Mesothelial cell of epicardium (in vitro differentiated cells): ENCODE measurements around the gene SLC4A3. TPM values are rescaled to one million over a fixed set of nuclear protein-coding genes. Genes with fewer than 3 reads are reported as not detected.
"Not testable (repeated sequence)": the region's sequence is repeated elsewhere in the genome, so short reads cannot be mapped to it uniquely, and the experiment has no call there.

Source experiments
- DNase-seq, 2 experiments: peaks; one replicate each; pipeline ENCODE4 v3.0.0; 2021; ENCODE audit warnings: low spot score in 2 of 2; ENCODE audit not compliant: unreplicated experiment in 2 of 2
- H3K27ac Mint-ChIP-seq: 2 replicates; pipeline ENCODE4 v1.8.0; 2021; ENCODE audit warnings: mixed read lengths
- H3K27me3 Mint-ChIP-seq: 2 replicates; pipeline ENCODE4 v1.8.0; 2021; ENCODE audit warnings: low read depth, mixed read lengths
- H3K36me3 Mint-ChIP-seq: 2 replicates; pipeline ENCODE4 v1.8.0; 2021; ENCODE audit warnings: mixed read lengths
- H3K4me1 Mint-ChIP-seq: 2 replicates; pipeline ENCODE4 v1.8.0; 2021; ENCODE audit warnings: mixed read lengths
- H3K4me3 Mint-ChIP-seq: 2 replicates; pipeline ENCODE4 v1.8.0; 2021; ENCODE audit warnings: mild to moderate bottlenecking, moderate library complexity, mixed read lengths
- H3K9me3 Mint-ChIP-seq: 2 replicates; pipeline ENCODE4 v1.8.0; 2021; ENCODE audit warnings: mixed read lengths
- total RNA-seq: library from RNA; stranded (reverse); gene quantifications from 3 replicates; pipeline ENCODE4 v1.2.1, GENCODE V29; 2021
- TF ChIP-seq, protein P1 (sequence below): fragments of 200-600 bp; sonication (generic); IDR thresholded peaks from one replicate; pipeline ENCODE4 v1.5.0; 2021; ENCODE audit warnings: antibody characterized with exemption; ENCODE audit not compliant: unreplicated experiment

SLC4A3 gene
- total RNA-seq, 1 donor from 2014 or later: 23.6 TPM

DNA sequence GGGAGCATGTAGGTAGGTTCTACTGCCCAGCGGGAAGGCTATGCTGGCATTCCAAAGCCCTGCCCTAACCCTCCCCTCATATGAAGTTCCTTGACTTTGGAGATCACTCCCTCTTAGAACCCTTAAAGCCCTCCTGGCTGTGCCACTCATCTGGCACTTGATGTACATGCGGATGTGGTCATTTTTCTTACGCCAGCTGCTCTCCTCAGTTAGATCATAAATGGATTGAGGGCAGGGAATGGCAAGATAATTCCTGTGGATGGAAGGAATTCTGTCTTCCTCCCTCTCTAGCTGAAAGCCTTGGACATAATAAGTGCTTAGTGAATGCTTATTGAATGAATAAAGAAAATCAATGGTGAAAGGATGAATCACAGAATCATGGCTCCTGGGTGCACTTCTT is 51.6 kb downstream of the SLC4A3 start:
- H3K36me3 Mint-ChIP-seq: peaks cover 3% of the 10 kb centered on the region
- peaks cover 11% of the 10 kb centered on the region for H3K4me1 Mint-ChIP-seq
- TF ChIP-seq, protein P1, sequence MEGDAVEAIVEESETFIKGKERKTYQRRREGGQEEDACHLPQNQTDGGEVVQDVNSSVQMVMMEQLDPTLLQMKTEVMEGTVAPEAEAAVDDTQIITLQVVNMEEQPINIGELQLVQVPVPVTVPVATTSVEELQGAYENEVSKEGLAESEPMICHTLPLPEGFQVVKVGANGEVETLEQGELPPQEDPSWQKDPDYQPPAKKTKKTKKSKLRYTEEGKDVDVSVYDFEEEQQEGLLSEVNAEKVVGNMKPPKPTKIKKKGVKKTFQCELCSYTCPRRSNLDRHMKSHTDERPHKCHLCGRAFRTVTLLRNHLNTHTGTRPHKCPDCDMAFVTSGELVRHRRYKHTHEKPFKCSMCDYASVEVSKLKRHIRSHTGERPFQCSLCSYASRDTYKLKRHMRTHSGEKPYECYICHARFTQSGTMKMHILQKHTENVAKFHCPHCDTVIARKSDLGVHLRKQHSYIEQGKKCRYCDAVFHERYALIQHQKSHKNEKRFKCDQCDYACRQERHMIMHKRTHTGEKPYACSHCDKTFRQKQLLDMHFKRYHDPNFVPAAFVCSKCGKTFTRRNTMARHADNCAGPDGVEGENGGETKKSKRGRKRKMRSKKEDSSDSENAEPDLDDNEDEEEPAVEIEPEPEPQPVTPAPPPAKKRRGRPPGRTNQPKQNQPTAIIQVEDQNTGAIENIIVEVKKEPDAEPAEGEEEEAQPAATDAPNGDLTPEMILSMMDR: no peak
- H3K9me3 Mint-ChIP-seq: peaks cover 14% of the 10 kb centered on the region
- H3K27me3 Mint-ChIP-seq: no peaks in the 10 kb centered on the region
- DNase-seq: no peak
- H3K4me3 Mint-ChIP-seq: no peak overlapping the region
- no peak overlapping the region for H3K27ac Mint-ChIP-seq

DNA sequence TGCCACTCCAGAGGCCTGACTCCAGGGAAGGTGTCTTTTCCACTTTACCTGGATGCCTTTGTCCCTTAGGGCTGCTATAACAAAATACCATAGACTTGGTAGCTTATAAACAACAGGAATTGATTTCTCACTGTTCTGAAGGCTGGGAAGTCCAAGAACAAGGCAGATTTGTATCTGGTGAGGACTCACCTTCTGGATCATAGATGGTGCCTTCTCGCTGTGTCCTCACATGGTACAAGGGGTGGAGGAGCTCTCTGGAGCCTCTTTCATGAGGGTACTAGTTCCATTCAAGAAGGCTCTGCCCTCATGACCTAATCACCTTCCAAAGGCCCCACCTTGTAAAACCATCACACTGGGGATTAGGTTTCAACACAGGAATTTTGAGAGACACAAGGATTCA is 52.1 kb downstream of the SLC4A3 start:
- Mint-ChIP-seq H3K9me3 (peaks cover 15% of the 10 kb centered on the region), H3K27me3 (no peaks in the 10 kb centered on the region), H3K36me3 (peaks cover 3% of the 10 kb centered on the region), H3K4me1 (peaks cover 17% of the 10 kb centered on the region), H3K27ac (no peak overlapping the region), H3K4me3 (no peak overlapping the region)
- no peak for DNase-seq
- TF ChIP-seq, protein P1: no peak

DNA sequence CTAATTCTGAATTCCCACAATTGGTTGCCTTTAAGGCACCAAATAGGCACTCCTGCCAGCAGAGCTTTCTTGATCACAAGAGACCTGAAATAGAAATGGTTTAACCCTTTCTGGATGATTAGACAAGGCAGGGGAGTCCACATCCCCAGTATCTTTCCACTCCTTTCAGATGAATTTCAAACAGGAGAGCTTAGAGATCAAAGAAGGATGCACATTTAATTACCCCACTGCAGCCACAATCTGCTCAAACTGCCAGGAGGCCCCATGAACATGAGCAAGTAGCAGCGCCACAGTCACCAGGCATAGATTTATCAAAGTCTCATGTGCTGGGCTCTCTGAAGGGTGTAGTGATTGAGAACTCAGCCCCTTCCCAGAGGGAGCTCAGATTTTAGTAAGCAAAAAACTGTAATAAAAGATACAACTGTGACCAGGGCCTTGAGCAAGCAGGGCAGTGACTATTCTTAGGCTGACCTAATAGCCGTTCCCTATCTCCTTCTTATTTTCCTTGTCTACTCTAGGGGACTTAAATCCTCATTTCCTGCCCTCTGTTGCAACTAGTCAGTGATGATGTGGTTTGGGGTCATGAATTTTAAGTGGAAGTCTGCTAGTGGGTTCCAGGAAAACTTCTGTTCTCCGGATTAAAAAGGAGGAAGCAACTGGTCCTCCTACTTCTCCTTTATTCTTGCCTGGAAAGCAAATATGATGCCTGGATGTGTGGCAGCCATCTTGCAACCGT is 53.7 kb downstream of the SLC4A3 start:
- Mint-ChIP-seq H3K36me3 (peaks cover 3% of the 10 kb centered on the region), H3K4me3 (no peak overlapping the region), H3K9me3 (peaks cover 15% of the 10 kb centered on the region), H3K27me3 (no peaks in the 10 kb centered on the region), H3K27ac (no peak overlapping the region), H3K4me1 (peaks cover 29% of the 10 kb centered on the region)
- TF ChIP-seq, protein P1: no peak
- no peak for DNase-seq

DNA sequence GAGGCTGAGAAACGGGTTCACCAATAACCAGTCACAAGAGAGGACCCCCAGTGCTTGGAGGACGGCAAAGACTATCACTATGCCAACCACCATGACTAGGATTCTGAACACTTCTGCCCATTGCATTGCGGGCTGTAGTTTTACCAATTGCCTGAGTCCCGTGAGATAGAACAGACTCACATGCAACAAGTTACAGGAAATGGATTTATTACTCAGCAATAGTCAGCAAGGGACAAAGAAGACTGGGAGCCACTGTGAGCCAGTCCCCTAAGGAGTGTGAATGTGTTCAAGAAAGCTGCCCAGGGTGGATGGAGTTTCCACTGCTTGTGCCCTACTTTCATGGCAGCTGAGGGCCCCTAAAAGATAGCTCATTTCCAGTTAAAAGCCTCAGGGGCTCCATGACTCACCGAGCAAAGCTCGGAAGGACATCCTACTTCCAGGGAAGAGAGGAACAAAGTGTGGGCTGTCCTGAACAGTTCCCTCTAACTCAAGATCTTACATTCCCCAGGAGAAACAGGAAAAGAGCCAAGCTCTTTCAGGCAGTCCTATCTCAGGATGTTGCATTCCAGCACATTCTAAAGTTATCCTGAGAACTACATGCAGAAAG is 54.4 kb downstream of the SLC4A3 start:
- no peak for DNase-seq
- Mint-ChIP-seq H3K27ac (no peak overlapping the region), H3K4me1 (peaks cover 35% of the 10 kb centered on the region), H3K4me3 (no peak overlapping the region), H3K9me3 (peaks cover 15% of the 10 kb centered on the region), H3K36me3 (peaks cover 3% of the 10 kb centered on the region), H3K27me3 (no peaks in the 10 kb centered on the region)
- TF ChIP-seq, protein P1: no peak

DNA sequence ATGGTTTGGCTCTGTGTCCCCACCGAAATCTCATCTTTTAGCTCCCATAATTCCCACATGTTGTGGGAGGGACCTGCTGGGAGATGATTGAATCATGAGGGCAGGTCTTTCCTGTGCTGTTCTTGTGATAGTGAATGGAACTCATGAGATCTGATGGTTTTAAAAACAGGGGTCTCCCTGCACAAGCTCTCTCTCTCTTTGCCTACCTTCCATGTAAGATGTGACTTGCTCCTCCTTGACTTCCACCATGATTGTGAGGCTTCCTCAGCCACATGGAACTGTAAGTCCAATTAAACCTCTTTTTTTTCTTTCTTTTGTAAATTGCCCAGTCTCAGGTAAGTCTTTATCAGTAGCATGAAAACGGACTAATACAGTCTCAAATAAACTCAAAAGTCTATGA is 56.0 kb downstream of the SLC4A3 start:
- not testable (repeated sequence) for H3K36me3 Mint-ChIP-seq, H3K27me3 Mint-ChIP-seq, H3K4me3 Mint-ChIP-seq, H3K27ac Mint-ChIP-seq, DNase-seq
- Mint-ChIP-seq H3K9me3 (peaks cover 15% of the 10 kb centered on the region), H3K4me1 (peaks cover 43% of the 10 kb centered on the region)

DNA sequence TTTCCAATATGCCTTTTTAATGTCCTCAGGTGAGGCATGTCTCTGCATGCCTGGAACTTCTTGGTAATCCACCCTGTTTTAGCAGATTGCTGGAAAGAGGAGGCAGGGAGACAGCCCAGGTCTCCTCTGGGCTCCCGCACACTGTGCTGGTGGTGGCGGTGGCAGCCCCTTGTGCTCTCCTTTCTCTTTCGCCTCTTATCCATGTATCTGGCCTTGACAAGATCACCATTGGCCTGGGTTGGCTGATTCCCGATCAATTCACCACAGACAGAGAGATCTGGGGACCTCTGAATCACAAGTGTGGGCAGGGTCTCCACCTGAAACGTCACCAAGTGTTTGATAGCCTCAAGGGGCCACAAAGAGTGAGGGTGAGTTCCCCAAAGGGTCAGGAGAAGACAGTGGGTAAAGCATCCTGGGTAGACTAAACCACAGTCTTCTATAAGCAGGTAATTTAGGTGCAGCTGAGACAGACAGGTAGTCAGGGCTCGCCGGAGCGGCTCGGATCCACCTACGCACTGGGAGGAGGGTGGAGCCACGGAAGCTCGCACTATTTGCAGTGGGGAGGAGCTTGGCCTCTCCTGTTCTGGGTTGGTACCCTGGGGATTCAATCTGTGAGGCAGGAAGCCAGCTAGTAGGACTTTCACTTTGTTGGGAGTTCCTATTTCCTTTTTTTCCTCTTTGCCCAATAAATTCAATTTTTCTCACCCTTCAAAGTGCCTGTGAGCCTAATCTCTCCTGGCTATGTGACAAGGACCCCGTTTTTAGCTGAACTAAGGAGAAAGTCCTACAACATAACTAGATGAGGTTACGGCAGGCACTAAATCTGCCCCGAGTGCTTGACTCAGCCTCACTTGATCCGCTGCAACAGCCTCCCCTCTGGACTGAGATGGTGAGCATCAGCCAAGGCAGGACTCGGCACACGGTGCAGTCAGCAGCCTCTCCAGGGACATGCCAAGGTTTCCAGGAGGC is 57.6 kb downstream of the SLC4A3 start:
- Mint-ChIP-seq H3K27me3 (no peaks in the 10 kb centered on the region), H3K9me3 (peaks cover 15% of the 10 kb centered on the region), H3K27ac (peak overlapping the region; percentile 90), H3K4me1 (peaks cover 56% of the 10 kb centered on the region), H3K36me3 (peaks cover 3% of the 10 kb centered on the region), H3K4me3 (peak overlapping the region; percentile 60)
- TF ChIP-seq, protein P1: no peak
- peak; percentile 44 to 56 for DNase-seq
